ENCODE measurements around the gene GPSM1.

Gene GPSM1

DNA sequence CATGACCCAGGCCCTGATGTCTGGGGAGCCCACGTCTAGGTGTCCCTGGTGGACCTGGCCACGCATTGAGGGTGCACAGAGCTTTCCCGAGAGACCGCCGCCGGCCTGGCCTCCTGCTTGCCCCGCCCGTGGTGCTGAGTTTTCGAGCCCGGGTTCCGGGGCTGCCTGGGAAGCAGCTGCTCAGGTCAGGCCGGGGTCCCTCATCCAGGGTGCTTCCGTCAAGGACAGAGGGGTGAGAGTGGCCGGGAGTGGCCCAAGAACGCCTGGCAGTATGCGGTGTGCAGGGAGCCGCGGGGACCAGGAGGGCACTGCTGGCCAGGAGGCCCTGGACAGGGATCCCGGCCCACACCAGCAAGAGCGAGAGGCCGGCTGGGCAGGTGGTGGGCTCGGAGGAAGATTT, 43.0 kb upstream of the GPSM1 start:
- Histone ChIP-seq H3K27ac (ENCODE audit: low read depth, low read length) (no peak overlapping the region), H3K36me3 (ENCODE audit: control insufficient read depth, insufficient read depth, low read length) (no peaks in the 10 kb centered on the region), H3K27me3 (ENCODE audit: control insufficient read depth, insufficient read depth, low read length) (no peaks in the 10 kb centered on the region), H3K9me3 (ENCODE audit: control insufficient read depth, insufficient read depth, low read depth, low read length) (0 out of 2 replicates have a peak, but pooled peaks cover 6% of the 10 kb centered on the region), H3K4me1 (ENCODE audit: control insufficient read depth, insufficient read depth, low read length) (peaks cover 4% of the 10 kb centered on the region; the same call in 1 of the 2 replicates), H3K9ac (ENCODE audit: low read length) (no peak overlapping the region), H3K4me3 (ENCODE audit: low read depth, low read length) (no peak overlapping the region)

- no peaks in the 10 kb centered on the region for H3K27me3 ChIP-seq (ENCODE audit: control insufficient read depth, insufficient read depth, low read length)
- 0 out of 2 replicates have a peak, but pooled peaks cover 2% of the 10 kb centered on the region for H3K9me3 ChIP-seq (ENCODE audit: control insufficient read depth, insufficient read depth, low read depth, low read length)
- peaks cover 4% of the 10 kb centered on the region; the same call in 1 of the 2 replicates for H3K4me1 ChIP-seq (ENCODE audit: control insufficient read depth, insufficient read depth, low read length)
- H3K27ac ChIP-seq (ENCODE audit: low read depth, low read length) = no peak overlapping the region
- no peak overlapping the region for H3K4me3 ChIP-seq (ENCODE audit: low read depth, low read length)
- no peak overlapping the region for H3K9ac ChIP-seq (ENCODE audit: low read length)
- no peaks in the 10 kb centered on the region for H3K36me3 ChIP-seq (ENCODE audit: control insufficient read depth, insufficient read depth, low read length)
Observed at GRCh38 chr9:136284951-136285350, 42.4 kb upstream of the GPSM1 start.

- Histone ChIP-seq H3K4me1 (ENCODE audit: control insufficient read depth, insufficient read depth, low read length) (peaks cover 4% of the 10 kb centered on the region; the same call in 1 of the 2 replicates), H3K36me3 (ENCODE audit: control insufficient read depth, insufficient read depth, low read length) (no peaks in the 10 kb centered on the region), H3K27ac (ENCODE audit: low read depth, low read length) (no peak overlapping the region), H3K9me3 (ENCODE audit: control insufficient read depth, insufficient read depth, low read depth, low read length) (no peaks in the 10 kb centered on the region), H3K4me3 (ENCODE audit: low read depth, low read length) (no peak overlapping the region), H3K9ac (ENCODE audit: low read length) (no peak overlapping the region), H3K27me3 (ENCODE audit: control insufficient read depth, insufficient read depth, low read length) (no peaks in the 10 kb centered on the region)
Observed at GRCh38 chr9:136285501-136286358, 41.6 kb upstream of the GPSM1 start.

- H3K27ac ChIP-seq (ENCODE audit: low read depth, low read length) = no peak overlapping the region
- no peaks in the 10 kb centered on the region for H3K27me3 ChIP-seq (ENCODE audit: control insufficient read depth, insufficient read depth, low read length)
- no peaks in the 10 kb centered on the region for H3K9me3 ChIP-seq (ENCODE audit: control insufficient read depth, insufficient read depth, low read depth, low read length)
- H3K4me1 ChIP-seq (ENCODE audit: control insufficient read depth, insufficient read depth, low read length) = peaks cover 4% of the 10 kb centered on the region; the same call in 1 of the 2 replicates
- H3K4me3 ChIP-seq (ENCODE audit: low read depth, low read length) = no peak overlapping the region
- H3K36me3 ChIP-seq (ENCODE audit: control insufficient read depth, insufficient read depth, low read length) = no peaks in the 10 kb centered on the region
- H3K9ac ChIP-seq (ENCODE audit: low read length) = no peak overlapping the region
Observed at GRCh38 chr9:136286359-136286986, 40.9 kb upstream of the GPSM1 start.

GRCh38 chr9:136286987-136287379, 40.4 kb upstream of the GPSM1 start:
- H3K36me3 ChIP-seq (ENCODE audit: control insufficient read depth, insufficient read depth, low read length) = no peaks in the 10 kb centered on the region
- peaks cover 4% of the 10 kb centered on the region; the same call in 1 of the 2 replicates for H3K4me1 ChIP-seq (ENCODE audit: control insufficient read depth, insufficient read depth, low read length)
- no peaks in the 10 kb centered on the region for H3K9me3 ChIP-seq (ENCODE audit: control insufficient read depth, insufficient read depth, low read depth, low read length)
- H3K9ac ChIP-seq (ENCODE audit: low read length) = no peak overlapping the region
- no peak overlapping the region for H3K4me3 ChIP-seq (ENCODE audit: low read depth, low read length)
- no peak overlapping the region for H3K27ac ChIP-seq (ENCODE audit: low read depth, low read length)
- no peaks in the 10 kb centered on the region for H3K27me3 ChIP-seq (ENCODE audit: control insufficient read depth, insufficient read depth, low read length)

- peaks cover 4% of the 10 kb centered on the region; the same call in 1 of the 2 replicates for H3K4me1 ChIP-seq (ENCODE audit: control insufficient read depth, insufficient read depth, low read length)
- H3K36me3 ChIP-seq (ENCODE audit: control insufficient read depth, insufficient read depth, low read length) = no peaks in the 10 kb centered on the region
- H3K27ac ChIP-seq (ENCODE audit: low read depth, low read length) = no peak overlapping the region
- peaks cover 2% of the 10 kb centered on the region for H3K9me3 ChIP-seq (ENCODE audit: control insufficient read depth, insufficient read depth, low read depth, low read length)
- H3K4me3 ChIP-seq (ENCODE audit: low read depth, low read length) = no peak overlapping the region
- no peaks in the 10 kb centered on the region for H3K27me3 ChIP-seq (ENCODE audit: control insufficient read depth, insufficient read depth, low read length)
- no peak overlapping the region for H3K9ac ChIP-seq (ENCODE audit: low read length)
Observed at GRCh38 chr9:136287960-136288753, 39.2 kb upstream of the GPSM1 start.

DNA sequence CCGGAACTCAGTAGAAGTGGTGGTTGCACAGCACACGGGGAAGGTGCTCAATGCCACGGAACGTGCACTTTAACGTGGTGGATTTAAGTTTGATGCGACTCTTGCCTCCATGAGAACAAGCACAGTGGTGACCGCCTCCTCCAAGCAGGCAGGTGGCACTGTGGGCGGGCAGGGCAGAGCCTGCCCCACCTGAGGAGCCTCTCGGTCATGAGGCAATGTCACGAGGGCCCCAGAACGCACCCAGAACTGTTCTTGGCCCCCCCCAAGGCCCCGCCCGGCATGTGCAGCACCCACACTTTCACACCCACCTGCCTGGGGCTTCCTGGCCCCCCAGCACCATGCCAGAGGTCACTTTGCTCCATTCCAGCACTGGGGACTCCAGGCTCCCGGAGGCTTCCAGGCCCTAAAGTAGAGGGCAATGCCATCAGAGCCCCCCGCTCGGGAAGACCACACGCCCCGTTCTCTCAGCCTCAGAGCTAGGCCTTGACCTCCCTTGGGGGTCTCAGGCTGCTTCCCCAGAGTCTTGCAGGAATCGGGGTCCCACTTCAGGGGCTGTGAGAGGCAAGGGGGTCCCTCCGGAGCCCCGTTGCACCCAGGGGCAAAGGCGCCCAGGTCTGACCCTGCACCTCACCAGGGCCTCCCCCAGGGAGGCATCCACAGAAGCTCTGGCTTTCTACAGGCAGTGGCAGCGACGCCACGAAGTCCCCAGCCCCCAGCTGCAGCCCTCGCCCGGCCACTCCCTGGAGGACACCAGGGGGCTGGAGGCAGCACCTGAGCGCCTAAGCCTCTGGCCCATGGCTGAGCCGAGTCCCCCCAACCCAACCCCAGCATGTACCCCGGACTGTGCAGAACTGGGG, 37.5 kb upstream of the GPSM1 start:
- H3K9ac ChIP-seq (ENCODE audit: low read length) = no peak overlapping the region
- H3K4me3 ChIP-seq (ENCODE audit: low read depth, low read length) = no peak overlapping the region
- no peaks in the 10 kb centered on the region for H3K27me3 ChIP-seq (ENCODE audit: control insufficient read depth, insufficient read depth, low read length)
- no peak overlapping the region for H3K27ac ChIP-seq (ENCODE audit: low read depth, low read length)
- H3K9me3 ChIP-seq (ENCODE audit: control insufficient read depth, insufficient read depth, low read depth, low read length) = peaks cover 12% of the 10 kb centered on the region
- H3K36me3 ChIP-seq (ENCODE audit: control insufficient read depth, insufficient read depth, low read length) = no peaks in the 10 kb centered on the region
- H3K4me1 ChIP-seq (ENCODE audit: control insufficient read depth, insufficient read depth, low read length) = no peaks in the 10 kb centered on the region

- no peak overlapping the region for H3K4me3 ChIP-seq (ENCODE audit: low read depth, low read length)
- no peak overlapping the region for H3K27ac ChIP-seq (ENCODE audit: low read depth, low read length)
- no peaks in the 10 kb centered on the region for H3K27me3 ChIP-seq (ENCODE audit: control insufficient read depth, insufficient read depth, low read length)
- H3K4me1 ChIP-seq (ENCODE audit: control insufficient read depth, insufficient read depth, low read length) = no peaks in the 10 kb centered on the region
- no peak overlapping the region for H3K9ac ChIP-seq (ENCODE audit: low read length)
- peaks cover 12% of the 10 kb centered on the region for H3K9me3 ChIP-seq (ENCODE audit: control insufficient read depth, insufficient read depth, low read depth, low read length)
- no peaks in the 10 kb centered on the region for H3K36me3 ChIP-seq (ENCODE audit: control insufficient read depth, insufficient read depth, low read length)
Observed at GRCh38 chr9:136290508-136291000, 36.8 kb upstream of the GPSM1 start.

DNA sequence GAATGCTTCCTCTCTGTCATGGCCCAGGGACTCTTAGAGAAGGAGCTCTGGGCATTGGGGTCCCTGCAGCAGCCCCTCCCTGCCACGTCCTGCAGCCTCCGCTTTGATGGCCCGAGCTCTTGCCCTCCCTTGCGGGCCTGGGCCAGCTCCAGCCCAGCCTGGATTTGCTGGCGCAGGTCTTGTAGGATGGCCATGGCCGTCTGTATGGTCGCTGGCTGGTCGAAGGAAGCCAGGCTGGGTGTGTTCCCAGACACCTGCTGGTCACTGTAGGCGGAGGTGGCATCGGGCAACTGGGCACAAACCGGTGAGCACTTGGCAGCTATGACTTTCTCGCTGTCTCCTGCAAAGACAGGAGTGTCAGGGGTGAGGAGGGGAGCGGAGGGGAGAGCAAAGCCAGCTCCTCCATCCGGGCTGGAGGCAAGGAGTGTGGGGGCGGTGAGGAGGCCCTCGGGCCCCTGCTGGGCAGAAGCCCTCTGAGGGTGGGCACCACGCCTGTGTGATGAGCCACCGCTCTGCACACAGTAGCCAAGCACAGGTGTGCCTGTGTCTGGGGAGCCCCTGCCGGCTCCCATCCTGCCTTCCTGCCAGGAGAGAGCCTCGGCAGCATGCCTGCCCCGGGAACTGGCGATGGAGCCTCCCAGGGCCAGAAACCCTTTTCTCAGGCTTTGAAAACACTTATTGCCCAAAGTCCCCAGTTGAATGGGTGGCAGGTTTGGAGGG, 35.9 kb upstream of the GPSM1 start:
- Histone ChIP-seq H3K27me3 (ENCODE audit: control insufficient read depth, insufficient read depth, low read length) (no peaks in the 10 kb centered on the region), H3K36me3 (ENCODE audit: control insufficient read depth, insufficient read depth, low read length) (no peaks in the 10 kb centered on the region), H3K4me3 (ENCODE audit: low read depth, low read length) (no peak overlapping the region), H3K9ac (ENCODE audit: low read length) (no peak overlapping the region), H3K9me3 (ENCODE audit: control insufficient read depth, insufficient read depth, low read depth, low read length) (peaks cover 12% of the 10 kb centered on the region), H3K27ac (ENCODE audit: low read depth, low read length) (no peak overlapping the region), H3K4me1 (ENCODE audit: control insufficient read depth, insufficient read depth, low read length) (no peaks in the 10 kb centered on the region)

All from HUES6 (cell line).